Measurements from ENCODE around the gene CIITA.

CIITA gene

GRCh38 chr16:10879681-10880589 lies 2.9 kb downstream of the CIITA start:
- no peak for DNase-seq

GRCh38 chr16:10880594-10881452 lies 3.8 kb downstream of the CIITA start:
- DNase-seq = no peak

GRCh38 chr16:10881479-10882030 lies 4.6 kb downstream of the CIITA start:
- no peak for DNase-seq

DNA sequence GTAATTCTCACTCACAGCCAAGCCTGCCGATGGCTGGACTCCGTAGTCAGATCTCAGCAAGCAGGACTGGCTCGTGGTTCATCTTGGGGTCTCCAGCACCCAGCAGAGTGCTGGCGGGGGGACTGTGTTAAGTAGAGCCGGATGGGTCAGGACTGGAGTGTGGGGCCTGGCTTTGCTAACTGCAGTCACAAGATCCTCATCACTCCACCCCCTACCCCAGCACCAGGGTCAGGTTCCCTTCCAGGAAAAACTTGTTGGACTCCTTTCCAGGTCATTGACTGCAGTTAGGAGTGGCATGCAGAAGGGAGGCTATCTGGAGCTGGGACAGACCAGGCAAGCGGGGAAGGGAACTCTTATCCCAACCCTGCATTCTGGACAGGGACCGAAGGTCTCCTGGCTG lies 6.0 kb downstream of the CIITA start:
- no peak for DNase-seq

GRCh38 chr16:10885246-10885645 lies 8.2 kb downstream of the CIITA start:
- no peak for DNase-seq

DNA sequence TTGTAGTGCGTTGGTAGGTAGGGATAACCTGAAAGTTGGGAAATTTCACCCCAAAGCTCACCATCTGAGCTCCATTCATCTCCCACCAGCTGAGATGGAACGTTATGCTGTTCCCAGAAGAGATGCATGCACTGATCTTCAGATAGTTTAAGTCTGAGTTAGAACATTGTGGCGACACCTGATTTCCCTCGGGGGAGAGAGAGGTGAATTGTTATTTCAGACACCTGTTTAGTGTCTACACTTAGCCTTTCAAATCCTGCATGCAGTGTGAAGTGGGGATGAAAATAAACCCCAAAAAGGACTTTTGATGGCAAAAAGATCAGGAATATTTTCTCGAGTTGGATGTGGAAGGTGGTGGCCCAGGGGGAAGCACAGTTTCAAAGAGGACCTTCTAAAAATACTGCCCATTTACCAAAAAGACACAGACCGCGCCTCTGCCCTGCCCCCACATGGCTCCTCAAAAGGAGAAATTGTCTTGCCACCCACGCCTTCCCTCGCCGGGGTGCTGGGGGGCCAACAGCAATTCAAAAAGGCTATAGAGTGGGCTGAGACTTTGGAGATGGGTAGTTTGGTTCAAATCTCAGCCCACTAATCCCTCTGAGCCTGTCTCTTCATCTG lies 11.4 kb downstream of the CIITA start:
- DNase-seq = no peak

GRCh38 chr16:10889855-10890254 lies 12.9 kb downstream of the CIITA start:
- DNase-seq = no peak

GRCh38 chr16:10892782-10893318 lies 15.8 kb downstream of the CIITA start:
- DNase-seq = no peak

DNA sequence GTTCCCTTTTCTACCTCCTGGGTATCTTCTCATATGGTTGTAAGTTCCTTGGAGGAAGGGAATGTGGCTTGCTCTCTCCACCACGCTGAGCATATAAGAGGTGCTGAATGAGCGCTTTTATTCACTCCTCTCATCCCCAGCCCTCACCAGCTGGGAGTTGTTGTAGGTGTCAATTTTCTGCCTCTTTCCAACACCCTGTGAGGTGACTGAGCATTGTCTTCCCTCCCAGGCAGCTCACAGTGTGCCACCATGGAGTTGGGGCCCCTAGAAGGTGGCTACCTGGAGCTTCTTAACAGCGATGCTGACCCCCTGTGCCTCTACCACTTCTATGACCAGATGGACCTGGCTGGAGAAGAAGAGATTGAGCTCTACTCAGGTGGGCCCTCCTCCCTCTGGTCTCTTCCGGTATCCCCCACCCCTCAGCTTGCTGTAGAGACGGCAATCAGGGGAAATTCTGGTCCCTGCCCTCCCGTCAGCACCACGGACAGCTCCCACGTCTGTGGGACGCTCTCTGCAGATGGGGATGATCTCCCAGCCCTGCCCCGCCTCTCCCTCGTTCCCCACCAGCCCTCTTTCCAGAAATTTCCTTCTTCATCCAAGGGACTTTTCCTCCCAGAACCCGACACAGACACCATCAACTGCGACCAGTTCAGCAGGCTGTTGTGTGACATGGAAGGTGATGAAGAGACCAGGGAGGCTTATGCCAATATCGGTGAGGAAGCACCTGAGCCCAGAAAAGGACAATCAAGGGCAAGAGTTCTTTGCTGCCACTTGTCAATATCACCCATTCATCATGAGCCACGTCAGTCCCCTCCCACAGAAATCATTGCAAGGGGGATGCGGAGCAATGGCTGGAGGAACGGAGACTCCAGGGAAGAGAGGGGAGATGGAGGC lies 18.3 kb downstream of the CIITA start:
- peak; percentile 67 for DNase-seq

DNA sequence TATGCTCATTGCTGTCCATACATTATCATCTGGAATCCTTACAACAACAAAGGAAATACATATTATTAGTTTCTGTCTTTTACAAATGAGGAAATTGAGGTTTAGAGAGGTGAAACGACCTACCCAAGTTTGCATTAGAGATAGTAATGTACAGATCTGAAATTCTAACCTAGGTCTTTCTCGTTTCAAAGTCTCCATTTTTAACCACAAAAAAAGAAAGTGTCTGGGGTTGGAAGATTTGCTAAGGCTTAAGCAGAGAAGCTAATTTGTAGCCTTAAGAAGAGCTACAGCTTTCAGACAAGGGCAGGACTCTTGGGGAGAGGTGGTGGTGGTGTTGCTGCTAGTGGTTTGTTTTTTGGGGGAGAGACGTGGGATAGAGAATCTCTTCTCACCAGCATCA lies 19.2 kb downstream of the CIITA start:
- no peak for DNase-seq

GRCh38 chr16:10896723-10897122 lies 19.7 kb downstream of the CIITA start:
- DNase-seq = no peak

DNA sequence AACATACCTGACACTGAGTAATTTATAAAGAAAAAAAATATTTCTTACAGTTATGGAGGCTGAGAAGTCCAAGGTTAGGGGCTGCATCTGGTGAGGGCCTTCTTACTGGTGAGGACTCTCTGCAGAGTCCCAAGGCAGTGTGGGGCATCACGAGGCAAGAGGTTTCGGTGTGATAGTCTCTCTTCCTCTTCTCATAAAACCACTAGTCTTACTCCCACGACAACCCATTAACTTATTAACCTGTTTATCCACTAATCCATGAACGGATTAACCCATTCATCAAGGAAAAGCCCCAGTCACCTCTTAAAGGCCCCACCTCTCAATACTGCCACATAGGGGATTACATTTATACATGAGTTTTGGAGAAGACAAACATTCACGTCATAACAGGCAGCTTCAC lies 20.1 kb downstream of the CIITA start:
- no peak for DNase-seq

- DNase-seq = no peak
Observed at GRCh38 chr16:10902999-10903398, 26.0 kb downstream of the CIITA start.

- no peak for DNase-seq
Observed at GRCh38 chr16:10906482-10906881, 29.5 kb downstream of the CIITA start.

- DNase-seq = no peak
Observed at GRCh38 chr16:10906914-10907756, 30.1 kb downstream of the CIITA start.

- no peak for DNase-seq
Observed at GRCh38 chr16:10907757-10908045, 30.7 kb downstream of the CIITA start.

- no peak for DNase-seq
Observed at GRCh38 chr16:10911267-10911666, 34.3 kb downstream of the CIITA start.

DNA sequence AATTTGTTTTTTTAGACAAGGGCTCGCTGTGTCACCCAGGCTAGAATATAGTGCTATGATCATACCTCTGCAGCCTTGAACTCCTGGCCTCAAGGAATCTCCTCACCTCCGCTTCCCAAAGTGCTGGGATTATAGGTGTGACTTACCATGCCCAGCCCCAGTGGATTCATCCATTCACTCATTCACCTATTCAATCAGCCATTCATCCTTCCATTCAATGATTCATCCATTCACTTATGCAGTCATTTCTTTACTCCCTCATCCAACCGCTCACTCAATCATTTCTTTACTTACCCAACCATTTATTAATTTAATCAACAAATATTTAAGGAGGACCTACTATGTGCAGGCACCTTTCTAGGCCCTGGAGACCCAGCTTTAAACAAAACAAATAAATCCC lies 39.5 kb downstream of the CIITA start:
- no peak for DNase-seq

GRCh38 chr16:10918294-10919002 lies 41.4 kb downstream of the CIITA start:
- peak; percentile 94 for DNase-seq

DNA sequence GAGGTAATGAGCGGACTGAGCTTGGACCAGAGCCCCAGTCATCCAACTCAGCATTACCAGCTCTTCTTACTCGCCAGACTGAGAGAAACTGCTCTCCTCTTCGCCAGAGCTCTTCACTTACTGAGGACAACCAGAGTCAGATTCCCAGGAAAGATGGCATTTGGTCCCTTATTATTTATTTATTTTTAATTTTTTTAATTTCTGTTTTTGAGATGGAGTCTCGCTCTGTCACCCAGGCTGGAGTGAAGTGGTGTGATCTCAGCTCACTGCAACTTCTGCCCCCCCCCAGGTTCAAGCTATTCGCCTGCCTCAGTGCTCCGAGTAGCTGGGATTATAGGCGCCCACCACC lies 42.0 kb downstream of the CIITA start:
- DNase-seq = no peak

Data from left hindlimb (tissue), 1 donor.